MM.1S (cell line): Measurements from ENCODE around the gene ABCA2.

ENCODE experiments used
- DNase-seq: peaks from one replicate; pipeline ENCODE4 v3.0.0-alpha.2; 2015
- H2AFZ ChIP-seq: fragments of 300-600 bp; sonication (generic); 2 replicates; pipeline ENCODE4 v1.6.0; 2016; ENCODE audit warnings: antibody characterized with exemption, low read length
- H3F3A ChIP-seq: fragments of 300-600 bp; sonication (generic); 2 replicates; pipeline ENCODE4 v1.6.1; 2016; ENCODE audit warnings: mild to moderate bottlenecking, antibody characterized with exemption, low read length, moderate library complexity, mixed read lengths; ENCODE audit not compliant: insufficient read depth
- H3K27ac ChIP-seq: fragments of 300-600 bp; sonication (generic); 2 replicates; pipeline ENCODE4 v1.5.1; 2016; ENCODE audit warnings: mild to moderate bottlenecking, low read length
- H3K27me3 ChIP-seq: fragments of 300-600 bp; sonication (generic); replicated peaks from 2 replicates; pipeline ENCODE4 v1.6.0; 2016; ENCODE audit warnings: low read length; ENCODE audit not compliant: insufficient read depth
- H3K36me3 ChIP-seq: fragments of 300-600 bp; sonication (generic); replicated peaks from 2 replicates; pipeline ENCODE4 v1.6.1; 2016; ENCODE audit warnings: mild to moderate bottlenecking, low read length, mixed read lengths; ENCODE audit not compliant: insufficient read depth
- H3K4me1 ChIP-seq: fragments of 300-600 bp; sonication (generic); 2 replicates; pipeline ENCODE4 v1.6.1; 2016; ENCODE audit warnings: low read length, mixed read lengths
- H3K4me2 ChIP-seq: fragments of 300-600 bp; sonication (generic); 2 replicates; pipeline ENCODE4 v1.6.0; 2016; ENCODE audit warnings: low read depth, low read length
- H3K4me3 ChIP-seq: fragments of 300-600 bp; sonication (generic); 2 replicates; pipeline ENCODE4 v1.5.1; 2016; ENCODE audit warnings: low read length, mixed read lengths
- H3K79me2 ChIP-seq: fragments of 300-600 bp; sonication (generic); 2 replicates; pipeline ENCODE4 v1.6.1; 2016; ENCODE audit warnings: mixed run types, low read length, mixed read lengths
- H3K9ac ChIP-seq: fragments of 300-600 bp; sonication (generic); 2 replicates; pipeline ENCODE4 v1.6.1; 2016; ENCODE audit warnings: low read length, mixed read lengths
- H3K9me2 ChIP-seq: fragments of 300-600 bp; sonication (generic); replicated peaks from 2 replicates; pipeline ENCODE4 v1.6.1; 2016; ENCODE audit warnings: mild to moderate bottlenecking, low read length, mixed read lengths; ENCODE audit not compliant: insufficient read depth
- H3K9me3 ChIP-seq: fragments of 300-600 bp; sonication (generic); replicated peaks from 2 replicates; pipeline ENCODE4 v1.6.1; 2016; ENCODE audit warnings: mild to moderate bottlenecking, low read length, mixed read lengths; ENCODE audit not compliant: insufficient read depth
- H4K20me1 ChIP-seq: fragments of 300-600 bp; sonication (generic); 2 replicates; pipeline ENCODE4 v1.6.1; 2016; ENCODE audit warnings: mild to moderate bottlenecking, low read length, moderate library complexity, mixed read lengths; ENCODE audit not compliant: insufficient read depth
- CTCF ChIP-seq: fragments of 300-600 bp; sonication (generic); IDR thresholded peaks from 2 replicates; pipeline ENCODE4 v1.5.1; 2016; ENCODE audit warnings: antibody characterized with exemption, low read length, mixed read lengths
- EZH2 ChIP-seq: fragments of 300-600 bp; sonication (generic); optimal IDR thresholded peaks from 2 replicates; pipeline ENCODE3; 2017; ENCODE audit warnings: low read depth, mild to moderate bottlenecking, antibody characterized with exemption, low read length, mixed read lengths
- EZH2phosphoT487 ChIP-seq: fragments of 300-600 bp; sonication (generic); IDR thresholded peaks from 2 replicates; pipeline ENCODE4 v1.6.1; 2018; ENCODE audit warnings: antibody characterized with exemption, low read length

The ABCA2 gene

GRCh38 chr9:137055385-137056364 lies 27.6 kb upstream of the ABCA2 start:
- no peaks in the 10 kb centered on the region for H3F3A ChIP-seq
- H3K4me3 ChIP-seq, result no peak overlapping the region
- H3K4me1 ChIP-seq, result no peaks in the 10 kb centered on the region
- H3K9me3 ChIP-seq, result no peaks in the 10 kb centered on the region
- H3K9me2 ChIP-seq, result no peaks in the 10 kb centered on the region
- no peaks in the 10 kb centered on the region for H3K79me2 ChIP-seq
- H4K20me1 ChIP-seq, result no peaks in the 10 kb centered on the region
- H3K36me3 ChIP-seq, result no peaks in the 10 kb centered on the region
- TF ChIP-seq EZH2phosphoT487 (no peak), EZH2 (no peak), CTCF (no peak)
- H3K27ac ChIP-seq, result no peak overlapping the region
- H3K4me2 ChIP-seq, result no peak overlapping the region
- H2AFZ ChIP-seq, result no peak overlapping the region
- no peak for DNase-seq
- no peak overlapping the region for H3K9ac ChIP-seq
- H3K27me3 ChIP-seq, result peaks cover 71% of the 10 kb centered on the region

- no peak for DNase-seq
- Histone ChIP-seq H3K27ac (no peak overlapping the region), H3K27me3 (peaks cover 72% of the 10 kb centered on the region), H2AFZ (no peak overlapping the region), H3K9ac (no peak overlapping the region), H3K4me3 (no peak overlapping the region), H3K36me3 (no peaks in the 10 kb centered on the region), H3K4me1 (no peaks in the 10 kb centered on the region), H4K20me1 (no peaks in the 10 kb centered on the region), H3F3A (no peaks in the 10 kb centered on the region), H3K9me3 (no peaks in the 10 kb centered on the region), H3K9me2 (no peaks in the 10 kb centered on the region), H3K4me2 (no peak overlapping the region), H3K79me2 (no peaks in the 10 kb centered on the region)
- TF ChIP-seq EZH2phosphoT487, result no peak
- TF ChIP-seq CTCF, result no peak
Observed at GRCh38 chr9:137054932-137055384, 26.9 kb upstream of the ABCA2 start.

- Histone ChIP-seq H3K4me1 (no peaks in the 10 kb centered on the region), H4K20me1 (no peaks in the 10 kb centered on the region), H3K4me2 (peak within 1 kb of the TSS; percentile 77), H3K36me3 (no peaks in the 10 kb centered on the region), H3K9ac (no peak within 1 kb of the TSS; the same call in 1 of the 2 replicates), H2AFZ (peak within 1 kb of the TSS; percentile 65; the same call in 1 of the 2 replicates), H3F3A (no peaks in the 10 kb centered on the region), H3K9me3 (no peaks in the 10 kb centered on the region), H3K27ac (no peak within 1 kb of the TSS), H3K27me3 (peaks cover 78% of the 10 kb centered on the region), H3K4me3 (peak within 1 kb of the TSS; percentile 53), H3K79me2 (no peaks in the 10 kb centered on the region), H3K9me2 (no peaks in the 10 kb centered on the region)
- DNase-seq, result peak; percentile 57
- TF ChIP-seq CTCF (no peak), EZH2phosphoT487 (no peak), EZH2 (no peak)
Observed at GRCh38 chr9:137053944-137054931, 26.2 kb upstream of the ABCA2 start, which contains the start of gene ENTPD2. ENTPD2 (minus strand) TSS chr9:137054061; CDS start chr9:137053997, 64 bp downstream.
